ENCODE results near the gene SEMA3F. TPM values are rescaled to one million over a fixed set of nuclear protein-coding genes. Genes with fewer than 3 reads are reported as not detected.

The SEMA3F gene
- total and polyA plus RNA-seq, 2 of the 4 experiments (the other 2 are of a cell fraction) = 7.3 to 23.3 TPM

- dilution Hi-C loops (cut with HindIII; ENCODE audit: low sequenced_read_pairs, unreplicated experiment) (no loop called here), in situ Hi-C loops (cut with MboI; ENCODE audit: low sequenced_read_pairs) (no loop called here), intact Hi-C loops (cut with micrococcal nuclease) (loop anchor here (2.0 kb wide), 1 partner anchor 63 kb away; no protein-coding TSS in a partner anchor)
- peak overlapping the region; percentile 18 for H3K56ac ChIP-seq (ENCODE audit: extremely low read depth, insufficient read depth, low read length)
- no peaks in the 10 kb centered on the region for H3K9me3 ChIP-seq (ENCODE audit: control insufficient read depth, insufficient read depth, low read length)
- peak overlapping the region; percentile 89; the same call in 1 of the 3 replicates for H2BK15ac ChIP-seq (ENCODE audit: low read depth, low read length)
- H3K14ac ChIP-seq (replicated peaks; ENCODE audit: low read depth, low read length) = peak overlapping the region; percentile 86
- H3K4me1 ChIP-seq (ENCODE audit: control insufficient read depth, insufficient read depth, low read length) = peaks cover 54% of the 10 kb centered on the region
- peak overlapping the region; percentile 93 for H2AK9ac ChIP-seq (replicated peaks; ENCODE audit: low read depth, low read length, poor library complexity)
- H3K23ac ChIP-seq (ENCODE audit: low read depth, low read length) = peak overlapping the region; percentile 89
- H3K9ac ChIP-seq (ENCODE audit: low read depth, low read length) = peak overlapping the region; percentile 9; the same call in 1 of the 2 replicates
- H3K27ac ChIP-seq (ENCODE audit: insufficient read depth, low read length) = peak overlapping the region; percentile 30
- peak overlapping the region; percentile 79 for H4K91ac ChIP-seq (ENCODE audit: insufficient read depth, low read depth, low read length)
- H2AK5ac ChIP-seq (ENCODE audit: low read depth, low read length) = peak overlapping the region; percentile 95
- H2BK120ac ChIP-seq (ENCODE audit: low read depth, low read length) = peak overlapping the region; percentile 81
- H3K4ac ChIP-seq (ENCODE audit: low read depth, low read length) = peak overlapping the region; percentile 91
- H2BK5ac ChIP-seq (ENCODE audit: low read depth, low read length, poor library complexity, severe bottlenecking) = peak overlapping the region; percentile 78
- 0 out of 2 replicates have a peak, but pooled peaks cover 4% of the 10 kb centered on the region for H4K20me1 ChIP-seq (ENCODE audit: insufficient read depth, low read length)
- peak overlapping the region; percentile 86 for H2BK20ac ChIP-seq (ENCODE audit: low read depth, low read length)
- POLR2A ChIA-PET (ENCODE audit: unreplicated experiment) = no interaction called here
- TF ChIP-seq POLR2A (IDR thresholded peaks at IDR 0.05; ENCODE audit: low read depth, low read length) (no peak), USF2 (IDR thresholded peaks at IDR 0.05; ENCODE audit: low read depth, low read length) (no peak), FOS (IDR thresholded peaks at IDR 0.05; ENCODE audit: low read depth, low read length) (0 out of 2 replicates have a peak, but pooled peaks have one; percentile 9), MAFK (IDR thresholded peaks at IDR 0.05; ENCODE audit: low read depth, low read length) (no peak), BHLHE40 (IDR thresholded peaks at IDR 0.05; ENCODE audit: low read depth, low read length) (no peak), RFX5 (IDR thresholded peaks at IDR 0.05; ENCODE audit: low read depth, low read length) (no peak), MAZ (IDR thresholded peaks at IDR 0.05; ENCODE audit: borderline replicate concordance, low read depth, low read length) (peak; percentile 64), RAD21 (IDR thresholded peaks at IDR 0.05; ENCODE audit: low read length) (no peak), NFE2L2 (IDR thresholded peaks at IDR 0.05; ENCODE audit: low read depth, low read length) (no peak), SMC3 (IDR thresholded peaks at IDR 0.05; ENCODE audit: low read depth, low read length) (no peak), CTCF (conservative IDR thresholded peaks at IDR 0.05; ENCODE audit: low read depth, low read length) (no peak), CEBPB (IDR thresholded peaks at IDR 0.05; ENCODE audit: low read depth, low read length) (no peak)
- H3K4me2 ChIP-seq (ENCODE audit: low read depth, low read length) = peak overlapping the region; percentile 63
- peaks cover 34% of the 10 kb centered on the region for H3K9me1 ChIP-seq (ENCODE audit: insufficient read depth, low read length)
- peak overlapping the region; percentile 4 to 83; a peak in 3 of 4 replicates for H4K8ac ChIP-seq (ENCODE audit: low read depth in 2 of 2, low read length in 2 of 2)
- ATAC-seq (ENCODE audit: low read depth) = peak; percentile 63
- no TSS peak for BruUV-seq (replicated peaks)
- H2AFZ ChIP-seq (replicated peaks; ENCODE audit: low read length, poor library complexity) = peak overlapping the region; percentile 77
- WGBS, 2 experiments (ENCODE audit: extremely low coverage in 2 of 2, insufficient read length in 1 of 2) = 14% methylated on average over 1 of the region's 8 CpGs; no CpG with 5 or more reads in 1 of the 2 experiments
- H3K27me3 ChIP-seq (ENCODE audit: control insufficient read depth, insufficient read depth, low read length) = no peaks in the 10 kb centered on the region
- peak; percentile 93 for DNase-seq
- no peak overlapping the region for H3K4me3 ChIP-seq (ENCODE audit: insufficient read depth, low read depth, low read length)
- H3K36me3 ChIP-seq (ENCODE audit: control insufficient read depth, insufficient read depth, low read length) = peaks cover 14% of the 10 kb centered on the region; the same call in 1 of the 2 replicates
- H4K5ac ChIP-seq (ENCODE audit: low read depth, low read length) = peak overlapping the region; percentile 93
- peaks cover 13 to 76% of the 10 kb centered on the region in 2 experiments; a peak in 3 of 4 replicates for H3K79me1 ChIP-seq (ENCODE audit: low read depth in 1 of 2, low read length in 2 of 2)
- H3K18ac ChIP-seq (ENCODE audit: low read depth, low read length) = peak overlapping the region; percentile 84
- CTCF ChIA-PET = interaction anchor here (0.7 kb wide), 1 partner anchor 25 kb away, joined by 3 read pairs; no protein-coding TSS in a partner anchor
Observed at GRCh38 chr3:50163572-50164455, 8.7 kb downstream of the SEMA3F start.
